Anterior cingulate cortex (tissue), 58 donors: ENCODE results near the gene POLA2.
"Not testable (repeated sequence)": the region's sequence is repeated elsewhere in the genome, so short reads cannot be mapped to it uniquely, and the experiment has no call there.

Experiments used
- DNase-seq, 58 donors: peaks; one replicate each; lab custom pipeline; 2025; lab: John Stamatoyannopoulos, UW

The POLA2 gene

DNA sequence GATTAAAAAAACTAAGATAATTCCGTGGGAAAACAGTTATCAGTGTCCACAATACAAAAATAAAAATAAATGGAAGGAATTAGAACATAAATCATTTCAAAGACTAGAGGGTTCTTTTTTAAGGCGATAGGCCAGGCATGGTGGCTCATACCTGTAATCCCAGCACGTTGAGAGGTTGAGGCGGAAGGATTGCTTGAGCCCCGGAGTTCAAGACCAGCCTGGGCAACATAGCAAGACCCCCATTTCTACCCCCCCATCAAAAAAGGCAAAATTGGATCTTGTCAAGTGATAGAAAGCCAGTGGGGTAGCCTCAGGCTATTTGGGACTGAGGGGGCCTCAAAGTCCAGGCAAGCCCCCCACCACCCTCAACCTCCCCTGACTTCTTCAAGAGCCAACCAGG is 20.6 kb upstream of the POLA2 start:
- DNase-seq = no peak

DNA sequence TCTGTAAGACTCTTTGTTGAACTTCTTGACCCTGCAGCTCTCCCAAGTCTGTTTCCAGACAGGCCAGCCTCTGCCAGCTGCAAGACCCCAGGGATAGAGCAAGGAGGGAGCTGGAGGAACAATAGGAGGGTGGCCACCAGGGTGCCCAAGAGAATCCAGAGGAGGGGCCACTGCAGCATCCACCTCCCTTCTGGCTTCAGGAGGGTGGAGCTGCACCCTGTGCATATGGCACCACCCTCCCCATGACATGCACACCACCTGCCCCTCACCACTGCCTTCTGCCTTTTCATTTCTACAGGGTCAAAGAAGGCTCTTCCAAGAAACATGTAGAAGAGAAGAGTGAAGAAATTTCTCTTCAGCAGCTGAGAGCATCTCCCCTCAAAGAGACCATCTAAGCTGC is 20.1 kb upstream of the POLA2 start:
- DNase-seq = no peak

DNA sequence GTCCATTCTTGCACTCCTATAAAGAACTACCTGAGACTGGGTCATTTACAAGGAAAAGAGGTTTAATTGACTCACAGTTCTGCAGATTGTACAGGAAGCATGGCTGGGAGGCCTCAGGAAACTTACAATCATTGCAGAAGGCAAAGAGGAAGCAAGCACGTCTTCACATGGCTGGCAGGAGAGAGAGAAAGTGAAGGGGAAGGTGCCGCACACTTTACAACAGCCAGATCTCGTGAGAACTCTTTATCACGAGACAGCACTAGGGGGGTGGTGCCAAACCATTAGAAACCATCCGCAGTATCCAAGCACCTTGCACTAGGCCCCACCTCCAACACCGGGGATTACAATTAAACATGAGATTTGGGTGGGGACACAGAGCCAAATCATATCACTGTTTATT is 19.4 kb upstream of the POLA2 start:
- no peak for DNase-seq

DNA sequence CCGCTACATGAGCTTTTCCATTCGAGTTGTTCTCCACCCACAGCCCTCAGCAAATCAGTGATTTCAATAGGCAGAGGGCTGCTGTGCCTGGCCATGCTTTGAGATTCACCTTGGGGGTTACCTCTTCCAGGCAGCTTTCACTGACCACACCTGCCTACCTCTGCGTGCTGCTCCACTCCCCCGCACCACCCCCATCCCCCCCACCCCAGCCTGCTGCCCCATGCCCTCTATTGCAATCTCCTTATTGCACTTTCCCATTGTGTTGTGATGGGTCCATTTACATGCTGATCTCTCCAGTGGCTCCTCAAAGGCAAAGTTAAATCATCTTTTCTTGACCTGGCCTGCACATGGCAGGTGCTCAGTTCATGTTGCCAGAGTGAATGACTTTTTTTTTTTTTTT is 18.0 kb upstream of the POLA2 start:
- no peak for DNase-seq

DNA sequence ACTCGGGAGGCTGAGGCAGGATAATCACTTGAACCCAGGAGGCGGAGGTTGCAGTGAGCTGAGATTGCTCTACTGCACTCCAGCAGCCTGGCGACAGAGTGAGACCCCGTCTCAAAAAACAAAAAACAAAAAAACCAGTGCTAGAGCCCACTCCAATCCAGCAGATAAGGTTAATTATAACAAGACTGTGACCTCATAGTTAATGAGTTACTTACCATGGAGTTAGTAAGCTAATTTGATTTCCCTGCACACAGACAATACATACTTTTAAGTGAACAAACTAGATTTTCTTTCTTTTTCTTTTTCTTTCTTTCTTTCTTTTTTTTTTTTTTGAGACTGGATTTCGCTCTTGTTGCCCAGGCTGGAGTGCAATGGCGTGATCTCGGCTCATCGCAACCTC is 16.7 kb upstream of the POLA2 start:
- DNase-seq = not testable (repeated sequence)

DNA sequence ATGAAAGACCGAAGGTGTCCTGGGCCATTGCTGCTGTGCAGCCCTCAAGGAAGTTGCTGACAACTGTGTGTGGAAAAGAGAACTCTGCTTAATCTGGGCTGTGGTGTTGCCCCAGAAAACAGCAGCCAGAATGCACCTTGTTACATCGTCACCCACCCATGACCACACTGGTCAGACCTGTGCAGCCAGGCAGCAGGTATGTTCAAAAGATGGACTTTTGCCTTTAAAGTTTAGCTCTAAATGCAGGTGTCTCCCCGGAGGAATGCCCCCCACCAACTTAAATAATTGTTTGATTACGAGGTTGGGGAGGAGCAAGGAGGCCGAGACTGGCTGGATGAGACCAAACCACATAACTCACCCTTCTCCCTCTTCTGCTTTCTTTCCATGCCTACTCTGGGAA is 15.3 kb upstream of the POLA2 start:
- no peak for DNase-seq

DNA sequence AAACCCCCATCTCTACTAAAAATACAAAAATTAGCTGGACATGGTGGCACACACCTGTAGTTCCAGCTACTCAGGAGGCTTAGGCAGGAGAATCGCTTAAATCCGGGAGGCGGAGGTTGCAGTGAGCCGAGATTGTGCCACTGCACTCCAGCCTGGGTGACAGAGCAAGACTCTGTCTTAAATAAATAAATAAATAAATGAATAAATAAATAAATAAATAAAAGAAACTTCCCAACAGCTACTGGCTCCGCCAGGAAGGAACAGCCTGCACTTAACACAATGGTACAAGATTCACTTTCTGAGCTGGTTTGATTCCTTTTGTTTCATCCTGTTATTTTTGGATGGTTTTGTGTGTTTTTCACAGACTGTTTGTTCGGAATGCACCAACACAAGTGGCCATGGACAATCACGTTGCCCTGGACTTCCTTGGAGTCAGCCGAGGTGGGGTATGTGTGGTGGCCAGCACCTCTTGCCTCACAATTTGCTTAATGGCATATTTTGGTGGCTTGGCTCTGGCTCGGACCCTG is 13.5 kb upstream of the POLA2 start:
- not testable (repeated sequence) for DNase-seq

DNA sequence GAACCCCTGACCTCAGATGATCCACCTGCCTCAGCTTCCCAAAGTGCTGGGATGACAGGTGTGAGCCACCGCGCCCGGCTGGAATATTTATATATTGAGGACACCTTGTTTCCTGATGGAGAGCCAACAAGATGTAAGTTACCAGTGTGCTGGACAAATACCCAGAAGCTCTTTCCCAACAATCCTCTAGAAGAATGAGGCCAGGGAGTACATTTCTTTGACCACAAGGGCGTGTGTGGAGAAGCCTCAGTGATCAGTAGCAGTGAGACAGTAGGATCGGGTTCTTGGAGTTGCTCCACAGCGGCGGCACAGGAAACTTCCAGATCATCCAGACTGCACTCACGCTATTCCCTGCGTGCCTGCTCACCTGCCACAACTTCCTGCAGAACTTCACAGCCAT is 10.3 kb upstream of the POLA2 start:
- no peak for DNase-seq

DNA sequence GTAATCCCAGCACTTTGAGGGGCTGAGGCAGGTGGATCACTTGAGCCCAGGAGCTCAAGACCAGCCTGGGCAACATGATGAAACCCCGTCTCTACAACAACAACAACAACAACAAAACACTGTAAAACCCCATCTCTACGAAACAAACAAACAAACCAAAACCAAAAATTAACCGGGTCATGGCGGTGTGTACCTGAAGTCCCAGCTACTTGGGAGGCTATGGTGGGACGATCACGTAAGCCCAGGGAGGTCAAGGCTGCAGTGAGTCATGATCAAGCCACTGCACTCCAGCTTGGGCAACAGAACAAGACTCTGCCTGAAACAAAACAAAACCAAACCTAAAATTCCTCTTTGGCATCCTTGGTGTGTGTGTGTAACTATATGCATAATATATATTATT is 7.0 kb upstream of the POLA2 start:
- DNase-seq = no peak

DNA sequence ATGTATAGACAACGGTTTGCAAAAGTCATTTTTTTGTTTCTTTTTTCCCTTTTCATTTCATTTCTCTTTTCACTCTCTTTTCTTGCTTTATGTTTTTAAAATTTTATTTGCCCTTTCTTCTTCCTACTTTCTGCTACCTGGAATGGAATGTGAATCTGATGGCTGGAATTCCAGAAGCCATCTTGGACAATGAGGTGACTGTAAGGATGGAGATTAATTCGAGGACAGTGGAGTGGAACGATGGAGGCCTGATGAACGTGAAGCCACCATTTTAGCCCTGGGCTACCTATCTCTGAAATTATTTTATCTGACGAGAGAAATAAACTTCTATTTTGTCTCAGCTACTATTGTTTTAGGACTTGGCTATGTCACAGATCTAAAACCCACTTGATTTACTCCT is 2.8 kb upstream of the POLA2 start:
- no peak for DNase-seq

DNA sequence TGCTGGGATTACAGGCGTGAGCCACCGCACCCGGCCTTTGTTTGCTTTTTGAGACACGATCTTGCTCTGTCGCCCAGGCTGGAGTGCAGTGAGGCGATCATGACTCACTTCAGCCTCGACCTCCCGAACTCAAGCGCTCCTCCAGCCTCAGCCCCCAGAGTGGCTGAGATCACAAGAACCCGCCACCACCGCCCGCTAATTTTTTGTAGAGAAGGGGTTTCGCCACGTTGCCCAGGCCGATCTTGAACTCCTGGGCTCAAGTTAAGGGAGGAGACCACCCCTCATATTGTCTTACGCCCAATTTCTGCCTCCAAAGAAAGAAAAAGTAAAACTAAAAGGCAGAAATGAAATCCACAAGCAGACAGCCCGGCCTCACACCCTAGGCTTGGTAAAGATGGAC is 1.5 kb upstream of the POLA2 start:
- no peak for DNase-seq

DNA sequence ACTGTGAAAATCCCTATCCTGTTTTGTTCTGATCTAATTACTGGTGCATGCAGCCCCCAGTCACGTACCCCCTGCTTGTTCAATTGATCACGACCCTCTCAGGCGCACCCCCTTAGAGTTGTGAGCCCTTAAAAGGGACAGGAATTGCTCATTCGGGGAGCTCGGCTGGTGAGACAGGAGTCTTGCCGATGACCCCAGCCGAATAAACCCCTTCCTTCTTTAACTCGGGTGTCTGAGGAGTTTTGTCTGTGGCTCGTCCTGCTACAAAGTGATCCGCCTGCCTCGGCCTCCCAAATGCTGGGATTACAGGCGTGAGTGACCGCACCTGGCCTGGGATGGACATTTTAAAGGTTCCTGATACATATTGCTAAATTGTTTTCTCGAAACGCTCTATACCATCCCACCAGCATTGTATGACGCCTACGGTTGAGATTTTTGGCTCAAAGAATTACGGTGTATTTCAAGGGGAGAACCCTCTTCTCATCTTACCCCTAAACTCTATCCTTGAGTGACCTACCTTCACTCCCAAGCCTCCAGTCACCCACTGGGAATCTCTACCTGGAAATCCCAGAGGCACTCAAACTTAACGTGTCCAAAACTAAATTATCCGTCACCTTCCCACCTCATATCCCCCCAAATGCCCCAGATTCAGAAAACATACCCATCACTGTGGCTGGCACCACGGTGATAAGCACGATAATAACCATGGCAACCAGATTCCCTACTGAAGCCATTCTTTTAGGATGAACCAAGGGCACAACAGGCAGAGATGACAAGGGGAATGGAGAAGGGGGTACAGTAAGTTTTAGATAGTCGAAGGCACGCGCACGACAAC is 789 bp upstream of the POLA2 start:
- DNase-seq = peak in 1 of 58 donors; percentile 1

DNA sequence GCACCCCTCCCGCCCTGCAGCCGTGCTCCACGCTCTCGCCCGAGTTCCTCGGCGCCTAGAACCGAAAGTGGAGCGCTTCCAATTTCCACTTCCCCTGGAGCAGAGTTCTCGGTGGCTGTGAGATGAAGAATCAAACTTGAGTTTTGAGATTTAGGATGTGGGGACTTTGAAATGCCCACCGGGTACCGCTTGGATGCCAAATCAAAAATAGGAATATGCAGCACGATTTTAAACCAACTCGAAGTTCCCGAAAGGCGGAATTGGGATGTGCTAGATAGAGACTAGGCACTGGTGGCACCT is 569 bp downstream of the POLA2 start:
- DNase-seq = peak in 10 of 58 donors; percentile 7 to 47 (median 24)

DNA sequence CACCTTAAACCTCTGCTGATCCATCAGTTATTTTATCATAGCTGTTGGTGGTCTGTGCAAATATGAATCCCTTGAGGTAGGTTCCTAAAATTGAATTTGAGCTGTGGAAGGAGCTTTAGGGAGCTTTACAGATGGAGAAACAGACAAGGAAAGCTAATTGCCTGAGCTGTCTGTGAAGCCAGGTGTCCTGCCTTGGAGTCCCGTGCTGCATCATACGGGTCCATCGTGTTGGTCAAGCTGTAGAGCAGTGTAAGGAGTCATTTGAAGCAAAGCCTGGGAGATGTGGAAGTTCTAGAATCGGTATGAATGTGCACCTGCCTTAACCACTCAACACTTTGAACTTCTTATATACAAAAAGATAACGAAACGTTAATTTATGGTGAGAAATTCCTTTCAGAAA is 1.0 kb downstream of the POLA2 start:
- no peak for DNase-seq

DNA sequence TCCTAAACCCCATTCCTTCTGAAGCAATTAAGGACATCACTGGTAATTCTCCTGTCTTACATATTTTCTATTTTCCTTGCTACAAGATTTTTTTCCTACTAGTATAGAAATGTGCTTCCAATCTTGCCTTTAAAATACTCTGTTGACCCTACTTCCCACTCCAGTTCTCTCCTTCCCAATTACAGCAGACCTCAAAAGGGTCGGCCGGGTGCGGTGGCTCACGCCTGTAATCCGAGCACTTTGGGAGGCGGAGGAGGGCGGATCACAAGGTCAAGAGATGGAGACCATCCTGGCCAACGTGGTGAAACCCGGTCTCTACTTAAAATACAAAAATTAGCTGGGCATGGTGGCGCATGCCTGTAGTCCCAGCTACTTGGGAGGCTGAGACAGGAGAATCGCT is 3.0 kb downstream of the POLA2 start:
- DNase-seq = not testable (repeated sequence)

DNA sequence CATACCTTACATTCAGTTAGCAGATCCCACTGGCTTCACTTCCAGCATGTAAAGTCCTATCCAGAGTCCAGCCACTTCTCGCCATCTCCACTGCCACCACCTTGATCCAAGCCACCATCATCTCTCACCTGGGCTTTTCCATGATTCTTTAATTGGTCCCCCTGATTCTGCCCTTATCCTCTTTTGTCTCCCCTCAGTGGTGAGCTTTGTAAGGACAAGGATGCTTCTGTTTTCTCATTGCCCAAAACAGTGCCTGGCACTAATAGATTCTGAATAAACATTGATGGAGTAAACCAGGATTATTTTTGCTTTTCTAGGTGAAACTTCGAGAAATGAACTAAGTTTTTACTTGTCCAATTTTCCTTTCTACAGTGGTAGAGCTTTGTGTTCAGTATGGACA is 4.4 kb downstream of the POLA2 start:
- DNase-seq = no peak

DNA sequence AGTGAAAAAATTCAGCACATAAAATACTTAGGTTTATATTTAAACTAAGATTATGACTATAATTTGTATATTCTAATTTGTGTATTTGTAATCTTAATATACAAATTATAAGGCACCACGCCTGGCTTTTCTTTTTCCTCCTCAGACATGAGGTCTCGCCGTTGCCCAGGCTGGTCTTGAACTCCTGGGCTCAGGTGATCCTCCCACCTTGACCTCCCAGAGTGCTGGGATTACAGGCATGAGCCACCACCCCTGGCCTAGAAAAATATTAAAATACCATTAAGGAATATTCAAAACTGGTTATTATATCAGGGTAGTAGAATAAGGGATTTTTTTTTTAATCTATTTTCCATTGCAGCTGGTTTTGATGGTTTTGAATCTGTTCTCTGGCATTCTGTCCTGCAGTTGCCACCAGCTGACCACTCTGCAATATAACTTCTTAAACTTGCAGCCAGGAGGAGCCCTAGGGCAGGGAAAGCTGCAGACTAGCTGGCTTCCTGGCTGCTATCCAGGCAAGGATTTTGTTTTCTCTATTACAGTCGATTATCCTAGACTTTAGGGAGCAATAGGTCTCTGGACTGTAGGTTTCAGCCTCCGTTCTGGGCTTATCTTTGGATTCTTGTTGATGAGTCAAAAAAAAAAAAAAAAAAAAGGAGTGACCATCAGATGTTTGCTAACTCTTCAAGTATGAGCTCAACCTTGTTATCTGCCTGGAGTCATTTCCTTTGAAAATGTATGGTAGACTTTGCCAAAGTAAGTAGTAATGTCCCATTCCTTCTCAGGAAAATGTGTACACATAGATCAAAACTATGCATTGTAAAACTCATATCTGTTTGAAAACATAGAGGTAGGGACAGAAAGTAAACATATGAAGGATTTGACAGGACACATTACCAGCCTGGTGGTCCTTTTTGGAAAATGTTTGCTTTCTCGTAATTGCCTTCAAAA is 13.2 kb downstream of the POLA2 start:
- DNase-seq = peak in 47 of 58 donors; percentile 8 to 85 (median 52)

DNA sequence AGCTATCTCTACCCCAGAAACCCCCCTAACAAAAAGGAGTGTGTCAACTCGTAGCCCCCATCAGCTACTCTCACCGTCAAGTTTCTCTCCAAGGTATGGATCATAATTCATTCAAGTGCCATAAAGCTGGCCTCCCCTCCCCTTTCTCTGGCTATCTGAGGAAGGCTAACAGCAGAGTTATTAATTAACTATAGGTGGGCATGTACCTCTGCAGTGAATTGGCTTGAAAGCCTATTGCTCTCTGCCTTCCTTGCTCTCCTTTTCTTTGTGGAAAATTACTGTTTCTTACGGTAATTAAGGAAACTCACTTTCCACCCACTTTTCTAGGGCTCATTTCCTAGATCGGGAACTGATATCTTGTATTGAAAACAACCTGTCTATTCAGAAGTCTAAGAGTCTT is 14.1 kb downstream of the POLA2 start:
- DNase-seq = no peak

DNA sequence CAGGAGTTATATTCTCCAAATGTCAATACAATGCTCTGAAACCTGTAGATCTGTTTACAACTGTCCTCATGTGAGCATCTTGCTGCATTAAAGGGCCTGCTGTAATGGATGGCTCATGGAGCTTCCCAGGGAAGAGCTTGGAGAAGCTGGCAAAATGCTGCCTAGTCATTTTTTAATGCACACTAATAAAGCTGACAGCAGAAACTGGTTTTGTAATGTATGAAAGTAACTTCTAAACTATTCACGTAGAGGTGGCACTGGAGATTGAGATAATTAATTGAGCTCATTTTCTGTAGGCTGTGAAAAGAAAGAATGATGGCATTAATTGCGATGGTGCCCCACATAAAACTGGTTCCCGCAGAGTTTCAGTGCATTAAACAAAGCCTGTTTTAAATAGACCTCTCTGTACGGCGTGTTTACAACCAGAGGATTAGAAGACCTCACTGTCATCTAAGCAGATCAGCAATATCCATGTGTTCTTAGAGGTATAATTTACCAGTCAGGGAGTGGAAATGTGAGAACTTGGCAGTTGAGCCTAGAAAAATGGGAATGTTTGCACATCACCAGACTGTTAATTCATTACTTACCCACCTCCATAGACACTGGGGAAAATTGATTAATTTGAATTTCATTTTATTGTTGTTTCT is 16.0 kb downstream of the POLA2 start:
- no peak for DNase-seq

DNA sequence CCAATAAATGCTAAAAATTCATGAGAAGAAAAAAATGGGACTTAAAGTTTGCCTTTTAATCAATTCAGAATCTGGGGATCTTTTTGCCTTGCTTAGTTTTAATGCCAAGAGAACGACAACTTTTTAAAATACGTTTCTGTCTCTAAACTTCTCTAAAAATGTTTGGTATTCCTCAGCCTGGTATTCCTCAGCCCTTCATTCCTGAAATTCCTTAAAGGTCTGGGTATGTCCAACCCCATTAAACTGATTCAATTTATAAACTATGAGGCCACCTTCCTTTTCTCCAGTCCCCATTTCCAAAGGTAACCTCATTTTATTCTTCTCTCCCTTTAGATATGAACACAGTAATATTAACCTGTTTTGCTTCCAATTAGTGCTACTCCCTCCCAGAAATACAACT is 16.6 kb downstream of the POLA2 start:
- DNase-seq = no peak

DNA sequence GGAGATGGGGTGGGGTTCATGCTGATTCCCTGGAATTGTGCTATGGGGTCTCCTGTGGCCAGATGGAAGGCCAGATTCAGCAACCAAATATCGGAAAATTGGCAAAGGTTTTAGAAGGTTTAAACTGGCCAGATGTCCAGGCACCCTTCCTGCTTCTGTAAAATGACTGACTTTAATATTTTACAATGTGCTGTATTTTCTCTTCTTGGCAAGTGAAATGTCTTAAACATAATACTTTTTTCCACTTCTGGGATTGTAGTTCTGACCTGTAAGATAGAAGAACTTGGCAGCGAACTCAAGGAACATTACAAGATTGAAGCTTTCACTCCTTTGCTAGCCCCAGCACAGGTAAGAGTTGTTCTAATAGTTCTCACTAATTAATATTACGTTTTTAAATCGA is 17.5 kb downstream of the POLA2 start:
- no peak for DNase-seq
